HG03378 (cell line): ENCODE results near the gene HSPA2.
A peak's percentile ranks its signal among the peaks of the same experiment; 100 is the strongest.

ENCODE experiments used
- ATAC-seq: cut with Tn5 transposase; IDR thresholded peaks from one replicate; pipeline ENCODE4 v1.9.1; 2021; ENCODE audit warnings: mild to moderate bottlenecking, moderate library complexity; ENCODE audit not compliant: unreplicated experiment

HSPA2 gene

GRCh38 chr14:64540208-64541202 lies at the start of gene HSPA2:
Gene HSPA2, plus strand, starts transcription at chr14:64540741. Its CDS starts 109 bp downstream, at chr14:64540850.
- peak; percentile 91 for ATAC-seq

GRCh38 chr14:64491637-64492036 lies 48.9 kb upstream of the HSPA2 start:
- no peak for ATAC-seq

- ATAC-seq = no peak
Measured at GRCh38 chr14:64493455-64493854, 47.1 kb upstream of the HSPA2 start.

GRCh38 chr14:64495252-64495651 lies 45.3 kb upstream of the HSPA2 start:
- ATAC-seq = no peak

GRCh38 chr14:64496764-64497163 lies 43.8 kb upstream of the HSPA2 start:
- ATAC-seq = no peak

- no peak for ATAC-seq
Measured at GRCh38 chr14:64500088-64500487, 40.5 kb upstream of the HSPA2 start.

GRCh38 chr14:64501411-64502171 lies 39.0 kb upstream of the HSPA2 start:
- ATAC-seq = no peak

GRCh38 chr14:64502456-64502855 lies 38.1 kb upstream of the HSPA2 start:
- no peak for ATAC-seq

GRCh38 chr14:64502887-64503433 lies 37.6 kb upstream of the HSPA2 start:
- ATAC-seq = no peak

- peak; percentile 61 for ATAC-seq
Measured at GRCh38 chr14:64503434-64504309, 36.9 kb upstream of the HSPA2 start, which contains the start of gene ZBTB25. Gene ZBTB25, minus strand, starts transcription at chr14:64503838. Its CDS starts 13,305 bp downstream, at chr14:64490533.

GRCh38 chr14:64504310-64504896 lies 36.1 kb upstream of the HSPA2 start, which contains the start of gene ZBTB1:
Gene ZBTB1, plus strand, starts transcription at chr14:64504770. Its CDS starts 16,735 bp downstream, at chr14:64521505.
- ATAC-seq = no peak

- peak; percentile 22 for ATAC-seq
Measured at GRCh38 chr14:64504897-64505794, 35.4 kb upstream of the HSPA2 start.

- ATAC-seq = no peak
Measured at GRCh38 chr14:64506721-64507120, 33.8 kb upstream of the HSPA2 start.

GRCh38 chr14:64507376-64508156 lies 33.0 kb upstream of the HSPA2 start:
- ATAC-seq = no peak

GRCh38 chr14:64508215-64508776 lies 32.2 kb upstream of the HSPA2 start:
- ATAC-seq = peak; percentile 23

- no peak for ATAC-seq
Measured at GRCh38 chr14:64509036-64509435, 31.5 kb upstream of the HSPA2 start.

GRCh38 chr14:64510825-64511671 lies 29.5 kb upstream of the HSPA2 start:
- ATAC-seq = no peak
